HUES48 (cell line): Measurements from ENCODE around the gene ASCL2.

Experiments used
- H3K27ac ChIP-seq: one replicate; pipeline ENCODE4 v1.7.0; 2013; ENCODE audit warnings: low read depth, low read length, inconsistent platforms
- H3K27me3 ChIP-seq: 2 replicates; pipeline ENCODE4 v1.6.1; 2013; ENCODE audit warnings: mild to moderate bottlenecking, low read length; ENCODE audit not compliant: control insufficient read depth, insufficient read depth
- H3K36me3 ChIP-seq: 2 replicates; pipeline ENCODE4 v1.6.1; 2013; ENCODE audit warnings: low read length; ENCODE audit not compliant: control insufficient read depth, insufficient read depth
- H3K4me1 ChIP-seq: 2 replicates; pipeline ENCODE4 v1.6.1; 2013; ENCODE audit warnings: mild to moderate bottlenecking, low read length; ENCODE audit not compliant: control insufficient read depth, insufficient read depth
- H3K4me3 ChIP-seq: 2 replicates; pipeline ENCODE4 v1.5.1; 2013; ENCODE audit warnings: mild to moderate bottlenecking, low read depth, low read length
- H3K9ac ChIP-seq: 2 replicates; pipeline ENCODE4 v1.6.1; 2013; ENCODE audit warnings: mild to moderate bottlenecking, low read depth, low read length, moderate library complexity
- H3K9me3 ChIP-seq: 2 replicates; pipeline ENCODE4 v1.6.1; 2013; ENCODE audit warnings: low read length; ENCODE audit not compliant: control insufficient read depth, insufficient read depth

ASCL2 gene

DNA sequence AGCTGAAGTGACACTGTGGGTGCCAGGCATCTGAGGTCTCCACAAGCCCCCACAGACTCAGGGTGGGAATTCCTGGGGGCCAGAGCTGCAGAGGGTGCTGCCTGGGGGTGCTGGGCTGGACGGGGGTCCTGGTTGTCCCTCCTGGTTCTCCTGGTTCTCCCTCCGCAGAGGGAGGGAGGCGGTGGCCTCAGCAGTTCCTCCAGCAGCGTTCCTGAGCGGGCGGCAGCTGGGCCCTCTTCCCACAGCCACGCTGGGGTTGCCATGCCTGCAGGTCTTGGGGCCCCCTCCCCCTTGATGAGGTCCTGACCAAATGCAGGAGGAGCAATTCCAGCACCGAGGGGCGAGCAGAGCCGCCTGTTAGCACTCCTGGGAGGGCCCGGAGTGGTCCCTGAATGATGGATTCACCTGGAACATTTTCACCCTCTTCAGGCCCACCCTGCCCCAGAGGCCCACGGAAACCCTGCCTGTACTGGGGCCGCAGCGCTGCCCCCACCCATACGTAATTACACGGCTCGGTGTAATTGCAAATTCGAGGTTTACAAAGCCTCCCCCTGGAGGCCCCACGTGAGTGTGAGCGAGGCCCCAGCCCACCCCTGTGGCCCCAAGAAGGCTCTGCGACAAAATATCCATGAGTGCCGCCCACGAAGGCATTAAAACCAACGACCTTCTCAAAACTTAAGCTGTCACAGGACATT lies 30.7 kb upstream of the ASCL2 start:
- no peaks in the 10 kb centered on the region for H3K36me3 ChIP-seq
- no peaks in the 10 kb centered on the region for H3K4me1 ChIP-seq
- H3K9ac ChIP-seq = no peak overlapping the region
- H3K27me3 ChIP-seq = no peaks in the 10 kb centered on the region
- H3K4me3 ChIP-seq = no peak overlapping the region
- no peaks in the 10 kb centered on the region for H3K9me3 ChIP-seq
- no peak overlapping the region for H3K27ac ChIP-seq

DNA sequence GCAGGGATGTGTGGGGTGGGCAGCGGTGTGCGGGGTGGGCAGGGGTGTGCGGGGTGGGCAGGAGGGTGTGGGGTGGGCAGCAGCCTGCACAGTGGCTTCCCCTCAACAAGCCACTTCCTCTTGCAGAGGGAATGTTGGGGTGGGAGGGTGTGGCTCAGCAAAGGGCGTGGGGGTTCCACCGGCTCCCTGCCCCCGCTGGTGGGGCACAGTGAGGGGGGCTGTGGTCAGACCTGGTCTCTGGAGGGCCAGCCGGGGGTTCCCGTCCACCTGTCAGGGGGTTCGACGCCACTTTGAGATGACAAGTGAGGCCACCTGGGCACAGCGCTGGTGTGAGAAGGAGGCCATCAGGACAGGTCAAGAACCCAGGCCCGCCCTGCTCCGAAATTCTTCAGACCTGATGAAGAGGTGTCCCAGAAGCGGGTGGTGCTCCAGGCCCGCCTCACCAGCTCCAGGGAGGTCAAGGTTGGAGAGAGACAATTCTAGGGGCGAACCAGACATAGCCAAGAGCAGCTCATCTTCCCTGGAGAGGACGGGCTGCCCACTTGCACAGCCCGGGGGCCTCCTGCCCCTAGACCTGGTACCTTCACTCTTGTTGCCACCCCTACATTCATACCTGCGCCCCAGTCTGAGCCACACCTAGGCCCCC lies 30.0 kb upstream of the ASCL2 start:
- no peaks in the 10 kb centered on the region for H3K4me1 ChIP-seq
- H3K27ac ChIP-seq = no peak overlapping the region
- H3K9me3 ChIP-seq = no peaks in the 10 kb centered on the region
- no peaks in the 10 kb centered on the region for H3K36me3 ChIP-seq
- no peak overlapping the region for H3K4me3 ChIP-seq
- no peak overlapping the region for H3K9ac ChIP-seq
- H3K27me3 ChIP-seq = no peaks in the 10 kb centered on the region

DNA sequence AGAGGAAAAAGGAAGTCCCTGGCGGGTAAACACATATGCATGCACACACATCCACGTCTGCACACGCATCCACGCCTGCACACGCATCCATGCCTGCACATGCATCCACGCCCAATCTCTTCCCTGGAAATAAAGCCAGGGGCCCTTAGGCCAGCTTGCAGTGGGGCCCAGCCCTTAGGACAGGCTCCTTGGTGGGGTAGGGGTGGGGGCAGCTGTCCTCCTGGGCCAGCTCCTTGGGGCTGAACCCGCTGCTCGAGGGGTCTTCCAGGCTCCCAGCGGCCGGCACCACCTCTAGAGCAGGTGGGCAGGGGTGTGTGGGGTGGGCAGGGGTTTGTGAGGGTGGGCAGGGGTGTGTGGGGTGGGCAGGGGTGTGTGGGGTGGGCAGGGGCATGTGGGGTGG lies 29.4 kb upstream of the ASCL2 start:
- Histone ChIP-seq H3K9ac (no peak overlapping the region), H3K4me3 (no peak overlapping the region), H3K4me1 (no peaks in the 10 kb centered on the region), H3K36me3 (no peaks in the 10 kb centered on the region), H3K9me3 (no peaks in the 10 kb centered on the region), H3K27ac (no peak overlapping the region), H3K27me3 (no peaks in the 10 kb centered on the region)

DNA sequence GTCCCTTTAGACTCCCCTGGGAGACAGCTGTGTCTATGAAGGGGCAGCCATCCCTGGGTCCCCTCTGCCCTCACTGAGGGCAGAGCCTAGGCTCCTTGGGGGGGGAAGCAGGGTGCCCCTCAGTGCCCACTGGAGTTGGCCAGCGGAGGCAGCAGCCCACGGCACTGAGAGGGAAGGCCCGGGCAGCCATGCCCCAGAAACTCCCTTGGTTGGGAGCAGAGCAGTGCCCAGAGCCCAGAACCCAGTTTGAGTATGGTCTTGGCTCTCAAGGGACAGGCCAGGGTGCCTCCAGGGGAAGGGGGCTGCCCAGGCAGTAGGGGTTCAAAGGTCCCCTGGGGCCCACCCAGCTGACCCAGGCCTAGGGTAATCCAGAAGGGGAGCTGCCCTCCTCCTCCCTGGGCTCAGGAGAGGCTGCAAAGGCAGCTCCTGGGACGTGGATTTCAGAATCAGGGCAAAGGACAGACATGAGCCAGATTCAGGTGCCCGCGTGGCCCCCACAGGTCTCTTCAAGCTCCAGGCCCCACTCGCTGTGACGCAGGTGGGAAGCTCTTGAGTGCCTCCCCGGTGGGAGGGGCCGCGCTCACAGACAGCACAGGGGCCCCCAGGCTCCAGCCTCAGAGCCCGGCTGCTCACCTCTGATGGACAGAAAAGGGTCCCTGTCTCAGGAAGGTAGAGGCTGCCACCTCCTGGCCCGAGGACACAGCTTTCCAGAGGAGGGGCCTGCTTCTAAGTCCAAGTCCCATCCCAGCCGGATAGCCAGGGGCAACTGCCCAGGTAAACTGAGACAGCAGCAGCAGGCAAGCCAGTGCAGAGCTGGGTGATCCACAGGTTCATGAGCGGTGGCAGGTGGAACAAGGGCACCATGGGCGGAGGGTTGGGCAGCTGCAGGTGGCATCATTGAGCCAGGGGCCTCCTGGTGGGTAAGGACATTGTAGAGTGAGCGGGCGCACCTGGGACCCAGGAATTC lies 28.7 kb upstream of the ASCL2 start:
- Histone ChIP-seq H3K36me3 (no peaks in the 10 kb centered on the region), H3K27ac (no peak overlapping the region), H3K4me3 (no peak overlapping the region), H3K27me3 (no peaks in the 10 kb centered on the region), H3K9me3 (no peaks in the 10 kb centered on the region), H3K9ac (no peak overlapping the region), H3K4me1 (no peaks in the 10 kb centered on the region)

DNA sequence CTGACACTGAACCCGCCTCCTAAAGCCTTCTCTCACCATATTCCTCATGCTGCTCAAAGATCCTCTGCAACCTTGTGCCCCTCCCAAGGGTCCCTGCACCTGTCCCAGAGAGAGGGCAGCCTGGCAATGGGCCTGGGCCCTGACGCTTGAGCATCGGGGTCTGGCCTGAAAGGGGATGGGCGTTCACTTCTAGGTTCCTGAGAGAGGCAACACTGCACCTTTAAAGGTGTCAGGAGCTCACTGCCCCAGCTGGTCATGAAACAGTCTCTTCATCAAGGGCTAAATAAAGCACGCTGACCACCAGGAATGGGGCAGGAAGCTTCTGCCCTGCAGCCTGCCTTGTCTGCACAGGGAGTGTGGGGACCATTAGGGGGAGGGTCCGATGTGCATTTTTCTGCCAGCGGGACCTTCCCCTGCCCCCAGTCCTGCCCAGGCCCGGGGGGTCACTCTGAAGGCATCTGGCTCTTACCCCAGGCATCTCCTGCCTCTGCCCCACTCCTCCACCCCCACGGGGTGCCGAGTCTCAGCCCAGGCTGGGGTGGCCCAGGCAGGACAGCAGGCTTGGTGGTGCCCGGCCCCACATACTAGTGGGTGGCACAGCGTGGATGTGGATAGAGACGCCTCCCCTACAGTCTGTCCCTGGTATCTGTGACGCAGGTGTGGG lies 27.9 kb upstream of the ASCL2 start:
- Histone ChIP-seq H3K4me1 (no peaks in the 10 kb centered on the region), H3K36me3 (no peaks in the 10 kb centered on the region), H3K9me3 (no peaks in the 10 kb centered on the region), H3K4me3 (no peak overlapping the region), H3K9ac (no peak overlapping the region), H3K27me3 (no peaks in the 10 kb centered on the region), H3K27ac (no peak overlapping the region)

DNA sequence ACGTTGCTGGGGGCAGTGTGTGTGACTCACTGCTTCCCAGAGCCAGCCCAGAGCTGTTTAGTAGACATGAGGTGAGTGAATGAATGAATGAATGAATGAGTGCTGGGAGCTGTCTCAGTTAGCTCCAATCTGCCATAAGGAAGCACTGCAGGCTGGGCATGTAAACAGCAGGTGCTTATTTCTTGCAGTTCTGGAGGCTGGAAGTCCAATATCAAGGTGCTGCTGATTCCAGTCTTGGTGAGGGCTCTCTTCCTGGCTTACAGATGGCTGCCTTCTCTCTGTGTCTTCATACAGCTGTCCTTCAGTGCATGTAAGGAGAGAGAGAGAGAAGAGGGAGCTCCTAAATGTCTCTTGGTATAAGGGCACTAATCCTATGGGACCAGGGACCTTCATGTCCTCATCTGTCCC lies 27.2 kb upstream of the ASCL2 start:
- no peaks in the 10 kb centered on the region for H3K9me3 ChIP-seq
- H3K4me3 ChIP-seq = no peak overlapping the region
- H3K36me3 ChIP-seq = no peaks in the 10 kb centered on the region
- no peaks in the 10 kb centered on the region for H3K27me3 ChIP-seq
- H3K4me1 ChIP-seq = no peaks in the 10 kb centered on the region
- no peak overlapping the region for H3K27ac ChIP-seq
- H3K9ac ChIP-seq = no peak overlapping the region

GRCh38 chr11:2296913-2297622 lies 26.7 kb upstream of the ASCL2 start:
- Histone ChIP-seq H3K9me3 (no peaks in the 10 kb centered on the region), H3K27ac (no peak overlapping the region), H3K36me3 (no peaks in the 10 kb centered on the region), H3K4me1 (no peaks in the 10 kb centered on the region), H3K9ac (no peak overlapping the region), H3K4me3 (no peak overlapping the region), H3K27me3 (no peaks in the 10 kb centered on the region)

- no peaks in the 10 kb centered on the region for H3K4me1 ChIP-seq
- H3K27ac ChIP-seq = no peak overlapping the region
- H3K27me3 ChIP-seq = no peaks in the 10 kb centered on the region
- no peaks in the 10 kb centered on the region for H3K9me3 ChIP-seq
- no peak overlapping the region for H3K9ac ChIP-seq
- no peaks in the 10 kb centered on the region for H3K36me3 ChIP-seq
- no peak overlapping the region for H3K4me3 ChIP-seq
Observed at GRCh38 chr11:2295971-2296912, 25.9 kb upstream of the ASCL2 start.

DNA sequence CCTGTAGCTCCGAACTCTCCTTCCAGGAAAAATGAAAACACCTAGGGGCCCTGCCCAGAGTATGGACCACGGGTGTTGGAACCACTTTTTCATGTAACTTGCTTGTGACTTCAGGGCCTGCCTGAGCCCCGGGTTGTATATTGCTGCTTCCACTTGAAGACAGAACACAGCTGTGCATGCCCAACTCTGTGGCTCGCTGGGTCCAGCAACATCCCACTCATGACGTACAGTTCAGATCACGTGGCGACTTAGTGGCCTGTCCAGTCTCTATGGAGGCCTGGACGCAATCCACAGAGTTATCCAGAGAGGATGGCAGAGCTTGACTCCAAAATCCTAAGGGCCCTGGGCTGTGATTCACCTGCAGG lies 24.5 kb upstream of the ASCL2 start:
- Histone ChIP-seq H3K27ac (no peak overlapping the region), H3K27me3 (peaks cover 1% of the 10 kb centered on the region)

More for the DNA sequence above, 24.5 kb upstream of the ASCL2 start:
- Histone ChIP-seq H3K36me3 (no peaks in the 10 kb centered on the region), H3K4me3 (no peak overlapping the region), H3K4me1 (no peaks in the 10 kb centered on the region), H3K9ac (no peak overlapping the region), H3K9me3 (no peaks in the 10 kb centered on the region)
